ENCODE measurements around the gene ASIC3.

- TF ChIP-seq CTCF (IDR thresholded peaks at IDR 0.05) (no peak), POLR2AphosphoS5 (IDR thresholded peaks at IDR 0.05) (no peak), POLR2A (IDR thresholded peaks at IDR 0.05) (no peak)
Measured at GRCh38 chr7:151045967-151046366, 2.4 kb upstream of the ASIC3 start.

Data from prostate gland (tissue), 2 donors.